MM.1S (cell line): Measurements from ENCODE around the gene SRP9.

Experiments used
- DNase-seq: peaks from one replicate; pipeline ENCODE4 v3.0.0-alpha.2; 2015
- H2AFZ ChIP-seq: fragments of 300-600 bp; sonication (generic); 2 replicates; pipeline ENCODE4 v1.6.0; 2016; ENCODE audit warnings: antibody characterized with exemption, low read length
- H3F3A ChIP-seq: fragments of 300-600 bp; sonication (generic); 2 replicates; pipeline ENCODE4 v1.6.1; 2016; ENCODE audit warnings: mild to moderate bottlenecking, antibody characterized with exemption, low read length, moderate library complexity, mixed read lengths; ENCODE audit not compliant: insufficient read depth
- H3K27ac ChIP-seq: fragments of 300-600 bp; sonication (generic); 2 replicates; pipeline ENCODE4 v1.5.1; 2016; ENCODE audit warnings: mild to moderate bottlenecking, low read length
- H3K27me3 ChIP-seq: fragments of 300-600 bp; sonication (generic); replicated peaks from 2 replicates; pipeline ENCODE4 v1.6.0; 2016; ENCODE audit warnings: low read length; ENCODE audit not compliant: insufficient read depth
- H3K36me3 ChIP-seq: fragments of 300-600 bp; sonication (generic); replicated peaks from 2 replicates; pipeline ENCODE4 v1.6.1; 2016; ENCODE audit warnings: mild to moderate bottlenecking, low read length, mixed read lengths; ENCODE audit not compliant: insufficient read depth
- H3K4me1 ChIP-seq: fragments of 300-600 bp; sonication (generic); 2 replicates; pipeline ENCODE4 v1.6.1; 2016; ENCODE audit warnings: low read length, mixed read lengths
- H3K4me2 ChIP-seq: fragments of 300-600 bp; sonication (generic); 2 replicates; pipeline ENCODE4 v1.6.0; 2016; ENCODE audit warnings: low read depth, low read length
- H3K4me3 ChIP-seq: fragments of 300-600 bp; sonication (generic); 2 replicates; pipeline ENCODE4 v1.5.1; 2016; ENCODE audit warnings: low read length, mixed read lengths
- H3K79me2 ChIP-seq: fragments of 300-600 bp; sonication (generic); 2 replicates; pipeline ENCODE4 v1.6.1; 2016; ENCODE audit warnings: mixed run types, low read length, mixed read lengths
- H3K9ac ChIP-seq: fragments of 300-600 bp; sonication (generic); 2 replicates; pipeline ENCODE4 v1.6.1; 2016; ENCODE audit warnings: low read length, mixed read lengths
- H3K9me2 ChIP-seq: fragments of 300-600 bp; sonication (generic); replicated peaks from 2 replicates; pipeline ENCODE4 v1.6.1; 2016; ENCODE audit warnings: mild to moderate bottlenecking, low read length, mixed read lengths; ENCODE audit not compliant: insufficient read depth
- H3K9me3 ChIP-seq: fragments of 300-600 bp; sonication (generic); replicated peaks from 2 replicates; pipeline ENCODE4 v1.6.1; 2016; ENCODE audit warnings: mild to moderate bottlenecking, low read length, mixed read lengths; ENCODE audit not compliant: insufficient read depth
- H4K20me1 ChIP-seq: fragments of 300-600 bp; sonication (generic); 2 replicates; pipeline ENCODE4 v1.6.1; 2016; ENCODE audit warnings: mild to moderate bottlenecking, low read length, moderate library complexity, mixed read lengths; ENCODE audit not compliant: insufficient read depth
- CTCF ChIP-seq: fragments of 300-600 bp; sonication (generic); IDR thresholded peaks from 2 replicates; pipeline ENCODE4 v1.5.1; 2016; ENCODE audit warnings: antibody characterized with exemption, low read length, mixed read lengths
- EZH2 ChIP-seq: fragments of 300-600 bp; sonication (generic); optimal IDR thresholded peaks from 2 replicates; pipeline ENCODE3; 2017; ENCODE audit warnings: low read depth, mild to moderate bottlenecking, antibody characterized with exemption, low read length, mixed read lengths
- EZH2phosphoT487 ChIP-seq: fragments of 300-600 bp; sonication (generic); IDR thresholded peaks from 2 replicates; pipeline ENCODE4 v1.6.1; 2018; ENCODE audit warnings: antibody characterized with exemption, low read length

SRP9 gene

GRCh38 chr1:225774281-225775147, 3.1 kb upstream of the SRP9 start:
- Histone ChIP-seq H3K9me3 (no peaks in the 10 kb centered on the region), H3K4me2 (no peak overlapping the region)

DNA sequence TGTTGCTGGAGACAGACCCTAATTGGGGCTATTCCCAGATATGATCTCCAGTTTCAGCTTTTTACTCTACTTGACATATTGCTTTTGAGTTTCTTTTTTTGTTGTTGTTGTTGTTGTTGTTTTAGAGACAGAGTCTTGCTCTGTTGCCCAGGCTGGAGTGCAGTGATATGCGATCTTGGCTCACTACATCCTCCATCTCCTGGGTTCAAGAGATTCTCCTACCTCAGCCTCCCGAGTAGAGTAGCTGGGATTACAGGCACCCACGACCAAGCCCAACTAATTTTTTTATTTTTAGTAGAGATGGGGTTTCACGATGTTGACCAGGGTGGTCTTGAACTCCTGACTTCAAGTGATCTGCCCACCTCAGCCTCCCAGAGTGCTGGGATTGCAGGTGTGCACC, 1.3 kb upstream of the SRP9 start:
- Histone ChIP-seq H3F3A (peaks cover 10% of the 10 kb centered on the region), H3K4me1 (peaks cover 7% of the 10 kb centered on the region; the same call in 1 of the 2 replicates), H4K20me1 (peaks cover 10% of the 10 kb centered on the region), H3K9me3 (no peaks in the 10 kb centered on the region), H3K9me2 (no peaks in the 10 kb centered on the region), H3K4me2 (no peak overlapping the region; the same call in 1 of the 2 replicates), H3K27me3 (no peaks in the 10 kb centered on the region), H3K9ac (no peak overlapping the region), H3K27ac (no peak overlapping the region), H3K79me2 (peaks cover 40% of the 10 kb centered on the region), H3K4me3 (no peak overlapping the region), H2AFZ (no peak overlapping the region), H3K36me3 (no peaks in the 10 kb centered on the region; the same call in 1 of the 2 replicates)
- TF ChIP-seq EZH2phosphoT487 (no peak), EZH2 (no peak), CTCF (no peak)
- no peak for DNase-seq

More at GRCh38 chr1:225774281-225775147, 3.1 kb upstream of the SRP9 start:
- Histone ChIP-seq H3K27me3 (no peaks in the 10 kb centered on the region), H3K79me2 (peaks cover 22% of the 10 kb centered on the region), H3F3A (peaks cover 10% of the 10 kb centered on the region), H3K4me1 (peaks cover 7% of the 10 kb centered on the region; the same call in 1 of the 2 replicates), H3K36me3 (no peaks in the 10 kb centered on the region), H2AFZ (no peak overlapping the region), H4K20me1 (no peaks in the 10 kb centered on the region), H3K27ac (no peak overlapping the region), H3K9ac (no peak overlapping the region), H3K9me2 (no peaks in the 10 kb centered on the region), H3K4me3 (no peak overlapping the region)
- no peak for DNase-seq
- TF ChIP-seq EZH2phosphoT487 (no peak), CTCF (no peak), EZH2 (no peak)

- Histone ChIP-seq H3K4me1 (peaks cover 7% of the 10 kb centered on the region; the same call in 1 of the 2 replicates), H3K9ac (peak overlapping the region; percentile 26; the same call in 1 of the 2 replicates), H3K4me2 (peak overlapping the region; percentile 66), H3K79me2 (peaks cover 48% of the 10 kb centered on the region), H3K9me2 (no peaks in the 10 kb centered on the region), H3K9me3 (no peaks in the 10 kb centered on the region), H2AFZ (peak overlapping the region; percentile 71), H3K27me3 (no peaks in the 10 kb centered on the region), H4K20me1 (peaks cover 15% of the 10 kb centered on the region), H3F3A (peaks cover 10% of the 10 kb centered on the region), H3K4me3 (peak overlapping the region; percentile 90), H3K27ac (peak overlapping the region; percentile 87; the same call in 1 of the 2 replicates), H3K36me3 (no peaks in the 10 kb centered on the region; the same call in 1 of the 2 replicates)
- DNase-seq: no peak
- TF ChIP-seq EZH2: no peak
- TF ChIP-seq CTCF: no peak
- TF ChIP-seq EZH2phosphoT487: no peak
Measured at GRCh38 chr1:225777058-225777582, 506 bp upstream of the SRP9 start.
